ENCODE measurements around the gene CCDC169. TPM values are rescaled to one million over a fixed set of nuclear protein-coding genes. Genes with fewer than 3 reads are reported as not detected.

CCDC169 gene
- polyA plus RNA-seq, 1 donor (not counting 4 experiments of a cell fraction or from before 2014, with no cell fraction given) = 0.17 TPM

DNA sequence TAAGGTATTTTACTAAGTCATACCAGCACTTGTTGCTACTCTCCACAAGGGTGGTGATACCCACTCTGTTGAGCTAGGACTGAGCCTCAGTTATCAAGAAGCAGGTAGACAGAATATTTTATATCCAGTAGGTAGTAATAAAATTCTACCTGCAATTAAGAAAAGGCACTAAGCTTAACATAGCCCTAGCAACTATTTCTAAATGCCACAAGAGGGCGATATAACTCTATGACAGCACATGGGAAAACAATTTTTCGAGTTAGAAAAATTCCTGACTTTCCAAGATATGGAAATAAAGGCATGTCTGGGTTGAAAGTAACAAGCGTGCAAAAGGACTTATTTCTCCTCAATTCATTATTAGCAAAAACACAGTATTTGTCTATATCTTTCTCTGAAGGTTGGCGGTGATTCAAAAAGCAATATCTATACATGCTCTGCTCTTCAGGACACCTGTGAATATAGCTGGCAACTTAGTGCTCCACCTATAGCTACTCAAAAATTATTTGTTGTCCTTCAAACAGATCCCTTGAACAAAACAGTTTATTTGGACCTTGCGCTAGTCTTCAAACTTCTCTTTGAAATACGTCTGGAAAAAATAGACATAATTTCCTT lies 14.7 kb downstream of the CCDC169 start:
- Histone ChIP-seq H3K79me2 (ENCODE audit: control insufficient read depth, insufficient read depth, low read length) (no peaks in the 10 kb centered on the region), H3K4me2 (ENCODE audit: control insufficient read depth, extremely low read depth, insufficient read depth, low read depth, low read length) (no peak overlapping the region), H3K9ac (ENCODE audit: control insufficient read depth, extremely low read depth, insufficient read depth, low read length) (no peak overlapping the region), H3K27me3 (ENCODE audit: control insufficient read depth, extremely low read depth, insufficient read depth, low read length) (no peaks in the 10 kb centered on the region), H3K4me1 (ENCODE audit: control insufficient read depth, extremely low read depth, insufficient read depth, low read length) (no peaks in the 10 kb centered on the region), H2AFZ (ENCODE audit: control insufficient read depth, low read length) (no peak overlapping the region), H3K27ac (ENCODE audit: control insufficient read depth, insufficient read depth, low read length) (no peak overlapping the region), H3K4me3 (ENCODE audit: control insufficient read depth in 2 of 3, extremely low read depth in 1 of 3, insufficient read depth in 2 of 3, low read depth in 1 of 3, low read length in 3 of 3) (no peak overlapping the region), H4K20me1 (ENCODE audit: control insufficient read depth, extremely low read depth, insufficient read depth, low read length) (no peaks in the 10 kb centered on the region), H3K9me1 (ENCODE audit: control insufficient read depth, extremely low read depth, insufficient read depth, low read length) (no peaks in the 10 kb centered on the region), H3K9me3 (ENCODE audit: control insufficient read depth, low read depth, low read length) (no peaks in the 10 kb centered on the region), H3K36me3 (ENCODE audit: control insufficient read depth in 2 of 2, extremely low read depth in 1 of 2, insufficient read depth in 2 of 2, low read length in 2 of 2) (no peaks in the 10 kb centered on the region)
- peak; percentile 9 for DNase-seq (ENCODE audit: low read depth, low spot score)
- dilution Hi-C loops (cut with MboI; ENCODE audit: extremely low pct_ligation_motif_present, low sequenced_read_pairs) = loop anchor here (25.0 kb wide), 1 partner anchor 296 kb away; no protein-coding TSS in a partner anchor
- no peak for TF ChIP-seq EZH2 (IDR thresholded peaks at IDR 0.05; ENCODE audit: low read length)
- TF ChIP-seq, protein P1, sequence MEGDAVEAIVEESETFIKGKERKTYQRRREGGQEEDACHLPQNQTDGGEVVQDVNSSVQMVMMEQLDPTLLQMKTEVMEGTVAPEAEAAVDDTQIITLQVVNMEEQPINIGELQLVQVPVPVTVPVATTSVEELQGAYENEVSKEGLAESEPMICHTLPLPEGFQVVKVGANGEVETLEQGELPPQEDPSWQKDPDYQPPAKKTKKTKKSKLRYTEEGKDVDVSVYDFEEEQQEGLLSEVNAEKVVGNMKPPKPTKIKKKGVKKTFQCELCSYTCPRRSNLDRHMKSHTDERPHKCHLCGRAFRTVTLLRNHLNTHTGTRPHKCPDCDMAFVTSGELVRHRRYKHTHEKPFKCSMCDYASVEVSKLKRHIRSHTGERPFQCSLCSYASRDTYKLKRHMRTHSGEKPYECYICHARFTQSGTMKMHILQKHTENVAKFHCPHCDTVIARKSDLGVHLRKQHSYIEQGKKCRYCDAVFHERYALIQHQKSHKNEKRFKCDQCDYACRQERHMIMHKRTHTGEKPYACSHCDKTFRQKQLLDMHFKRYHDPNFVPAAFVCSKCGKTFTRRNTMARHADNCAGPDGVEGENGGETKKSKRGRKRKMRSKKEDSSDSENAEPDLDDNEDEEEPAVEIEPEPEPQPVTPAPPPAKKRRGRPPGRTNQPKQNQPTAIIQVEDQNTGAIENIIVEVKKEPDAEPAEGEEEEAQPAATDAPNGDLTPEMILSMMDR (optimal IDR thresholded peaks at IDR 0.05 in 1 of 3, IDR thresholded peaks at IDR 0.05 in 1 of 3, conservative IDR thresholded peaks at IDR 0.05 in 1 of 3; ENCODE audit: extremely low read depth in 1 of 3, insufficient read depth in 2 of 3, low read length in 3 of 3) = peak in 2 of 3 experiments; percentile 61
- FAIRE-seq = peak; percentile 61

GRCh38 chr13:36275190-36276002 lies 22.2 kb downstream of the CCDC169 start:
- no peaks in the 10 kb centered on the region for H3K9me1 ChIP-seq (ENCODE audit: control insufficient read depth, extremely low read depth, insufficient read depth, low read length)
- H4K20me1 ChIP-seq (ENCODE audit: control insufficient read depth, extremely low read depth, insufficient read depth, low read length) = no peaks in the 10 kb centered on the region
- H3K4me1 ChIP-seq (ENCODE audit: control insufficient read depth, extremely low read depth, insufficient read depth, low read length) = no peaks in the 10 kb centered on the region
- FAIRE-seq = no peak
- no peaks in the 10 kb centered on the region for H3K27me3 ChIP-seq (ENCODE audit: control insufficient read depth, extremely low read depth, insufficient read depth, low read length)
- no peak overlapping the region for H2AFZ ChIP-seq (ENCODE audit: control insufficient read depth, low read length)
- no peak overlapping the region for H3K4me3 ChIP-seq (ENCODE audit: control insufficient read depth in 2 of 3, extremely low read depth in 1 of 3, insufficient read depth in 2 of 3, low read depth in 1 of 3, low read length in 3 of 3)
- no peak for DNase-seq (ENCODE audit: low read depth, low spot score)
- no peaks in the 10 kb centered on the region for H3K36me3 ChIP-seq (ENCODE audit: control insufficient read depth in 2 of 2, extremely low read depth in 1 of 2, insufficient read depth in 2 of 2, low read length in 2 of 2)
- no peaks in the 10 kb centered on the region for H3K9me3 ChIP-seq (ENCODE audit: control insufficient read depth, low read depth, low read length)
- H3K79me2 ChIP-seq (ENCODE audit: control insufficient read depth, insufficient read depth, low read length) = no peaks in the 10 kb centered on the region
- no peak overlapping the region for H3K27ac ChIP-seq (ENCODE audit: control insufficient read depth, insufficient read depth, low read length)
- no peak for TF ChIP-seq EZH2 (IDR thresholded peaks at IDR 0.05; ENCODE audit: low read length)
- TF ChIP-seq, protein P1 (optimal IDR thresholded peaks at IDR 0.05 in 1 of 3, IDR thresholded peaks at IDR 0.05 in 1 of 3, conservative IDR thresholded peaks at IDR 0.05 in 1 of 3; ENCODE audit: extremely low read depth in 1 of 3, insufficient read depth in 2 of 3, low read length in 3 of 3) = peak in 2 of 3 experiments; percentile 43
- no peak overlapping the region for H3K4me2 ChIP-seq (ENCODE audit: control insufficient read depth, extremely low read depth, insufficient read depth, low read depth, low read length)
- dilution Hi-C loops (cut with MboI; ENCODE audit: extremely low pct_ligation_motif_present, low sequenced_read_pairs) = loop anchor here (25.0 kb wide), 1 partner anchor 288 kb away; no protein-coding TSS in a partner anchor
- no peak overlapping the region for H3K9ac ChIP-seq (ENCODE audit: control insufficient read depth, extremely low read depth, insufficient read depth, low read length)

Measured in keratinocyte (primary cell).